H1 (cell line): ENCODE measurements around the gene RPIA. TPM values are rescaled to one million over a fixed set of nuclear protein-coding genes. Genes with fewer than 3 reads are reported as not detected.

Experiments used
- CTCF ChIA-PET: fragments of 300-600 bp; sonication (Branson Sonifier 250); formaldehyde crosslinking; loops from one replicate; lab custom pipeline; 2021; ENCODE audit not compliant: partially characterized antibody; lab: Charles Lee
- POLR2A ChIA-PET: fragments of 300-600 bp; sonication (Branson Sonifier 250); formaldehyde crosslinking; loops from one replicate; lab custom pipeline; 2021; ENCODE audit warnings: inconsistent platforms; ENCODE audit not compliant: partially characterized antibody; lab: Charles Lee
- DNase-seq, 2 experiments: peaks; one replicate each; pipeline versions ENCODE4 v3.0.0 to v3.0.0-alpha.2; 2010 to 2022; ENCODE audit warnings: low spot score in 2 of 2, low read depth in 1 of 2, mixed read lengths in 1 of 2
- FAIRE-seq: peaks from 2 replicates; lab custom pipeline; 2011; peaks lifted over from hg19 to GRCh38; lab: Jason Lieb, UNC
- H2AFZ ChIP-seq: 2 replicates; pipeline ENCODE4 v1.8.1; 2012; ENCODE audit warnings: low read length, inconsistent platforms
- H2AK5ac ChIP-seq: 2 replicates; pipeline ENCODE4 v1.6.1; 2013; ENCODE audit warnings: low read depth, low read length
- H2BK120ac ChIP-seq: replicated peaks from 2 replicates; pipeline ENCODE3; 2013; ENCODE audit warnings: low read depth, low read length, inconsistent platforms
- H2BK12ac ChIP-seq: 2 replicates; pipeline ENCODE4 v1.6.1; 2013; ENCODE audit warnings: low read depth, low read length
- H2BK15ac ChIP-seq: 2 replicates; pipeline ENCODE4 v1.6.1; 2013; ENCODE audit warnings: low read length
- H2BK20ac ChIP-seq: 2 replicates; pipeline ENCODE4 v1.6.1; 2013; ENCODE audit warnings: low read length
- H2BK5ac ChIP-seq: 2 replicates; pipeline ENCODE4 v1.6.1; 2013; ENCODE audit warnings: low read depth, low read length
- H3K14ac ChIP-seq: 2 replicates; pipeline ENCODE4 v1.6.1; 2013; ENCODE audit warnings: inconsistent platforms; ENCODE audit not compliant: insufficient read length
- H3K18ac ChIP-seq: 2 replicates; pipeline ENCODE4 v1.6.1; 2013; ENCODE audit warnings: low read length; ENCODE audit errors: extremely low read depth
- H3K23ac ChIP-seq: 2 replicates; pipeline ENCODE4 v1.6.1; 2013; ENCODE audit warnings: inconsistent platforms; ENCODE audit not compliant: insufficient read length
- H3K23me2 ChIP-seq: 2 replicates; pipeline ENCODE4 v1.6.1; 2013; ENCODE audit warnings: low read depth, low read length
- H3K27ac ChIP-seq: 2 replicates; pipeline ENCODE4 v1.6.1; 2011; ENCODE audit warnings: low read depth, low read length, inconsistent platforms
- H3K27me3 ChIP-seq, 4 experiments: replicated peaks in 1 of 4; 1 replicate in 1 of 4; 2 replicates in 3 of 4; pipeline versions ENCODE4 v1.6.1 to v1.8.1; 2011 to 2013; ENCODE audit warnings: low read length in 3 of 4, mild to moderate bottlenecking in 3 of 4, inconsistent platforms in 2 of 4, mixed read lengths in 2 of 4, moderate library complexity in 1 of 4; ENCODE audit not compliant: control insufficient read depth in 3 of 4, insufficient read depth in 3 of 4; ENCODE audit errors: extremely low read depth in 1 of 4
- H3K36me3 ChIP-seq, 4 experiments: 2 replicates each; pipeline versions ENCODE4 v1.6.1 to v1.8.1; 2011 to 2013; ENCODE audit warnings: mild to moderate bottlenecking in 4 of 4, low read length in 3 of 4, moderate library complexity in 2 of 4, control low read depth in 1 of 4, inconsistent platforms in 1 of 4; ENCODE audit not compliant: insufficient read depth in 4 of 4, control insufficient read depth in 2 of 4
- H3K4ac ChIP-seq: replicated peaks from 2 replicates; pipeline ENCODE3; 2013; ENCODE audit warnings: low read length, low read depth, mixed read lengths, inconsistent platforms; ENCODE audit not compliant: insufficient read length
- H3K4me1 ChIP-seq, 4 experiments: replicated peaks in 1 of 4; 1 replicate in 1 of 4; 2 replicates in 3 of 4; pipeline versions ENCODE4 v1.6.1 to v1.8.1; 2011 to 2013; ENCODE audit warnings: low read length in 3 of 4, inconsistent platforms in 2 of 4, mixed read lengths in 1 of 4; ENCODE audit not compliant: insufficient read depth in 4 of 4, control insufficient read depth in 3 of 4
- H3K4me2 ChIP-seq, 2 experiments: 2 replicates each; pipeline versions ENCODE4 v1.6.1 to v1.8.1; 2011 to 2013; ENCODE audit warnings: low read depth in 2 of 2, low read length in 2 of 2, control low read depth in 1 of 2, inconsistent platforms in 1 of 2, mild to moderate bottlenecking in 1 of 2; ENCODE audit not compliant: insufficient read depth in 1 of 2
- H3K4me3 ChIP-seq, 4 experiments: fragments of 200-600, 300-600 bp in 1 of 4; sonication (generic), shearing (Covaris generic), sonication (Bioruptor Twin) in 1 of 4; 2 replicates each; pipeline versions ENCODE4 v1.5.1 to v1.8.1; 2011 to 2016; ENCODE audit warnings: low read length in 4 of 4, low read depth in 3 of 4, control low read depth in 2 of 4, inconsistent platforms in 2 of 4, mild to moderate bottlenecking in 2 of 4, mixed read lengths in 1 of 4, moderate library complexity in 1 of 4; ENCODE audit not compliant: insufficient read depth in 2 of 4; ENCODE audit errors: extremely low read depth in 1 of 4
- H3K56ac ChIP-seq: replicated peaks from 2 replicates; pipeline ENCODE3; 2013; ENCODE audit warnings: low read depth, mild to moderate bottlenecking, mixed read lengths, low read length, inconsistent platforms; ENCODE audit not compliant: insufficient read length
- H3K79me1 ChIP-seq: 2 replicates; pipeline ENCODE4 v1.6.1; 2013; ENCODE audit warnings: low read depth, low read length, control low read depth
- H3K79me2 ChIP-seq, 2 experiments: 2 replicates each; pipeline versions ENCODE4 v1.6.1 to v1.8.1; 2012 to 2013; ENCODE audit warnings: low read length in 2 of 2, mild to moderate bottlenecking in 2 of 2, inconsistent platforms in 1 of 2; ENCODE audit not compliant: insufficient read depth in 2 of 2, control insufficient read depth in 1 of 2
- H3K9ac ChIP-seq, 4 experiments: replicated peaks in 1 of 4; 1 replicate in 1 of 4; 2 replicates in 3 of 4; pipeline versions ENCODE4 v1.6.1 to v1.8.1; 2011 to 2013; ENCODE audit warnings: low read depth in 3 of 4, low read length in 3 of 4, control low read depth in 2 of 4, mild to moderate bottlenecking in 2 of 4, moderate library complexity in 2 of 4, inconsistent platforms in 1 of 4; ENCODE audit errors: extremely low read depth in 1 of 4
- H3K9me3 ChIP-seq, 2 experiments: 2 replicates each; pipeline versions ENCODE4 v1.6.1 to v1.8.1; 2012 to 2013; ENCODE audit warnings: mild to moderate bottlenecking in 2 of 2, moderate library complexity in 2 of 2, control low read depth in 1 of 2, inconsistent platforms in 1 of 2, low read depth in 1 of 2, low read length in 1 of 2, mixed read lengths in 1 of 2; ENCODE audit not compliant: insufficient read depth in 2 of 2
- H4K20me1 ChIP-seq, 2 experiments: replicated peaks in 1 of 2; 2 replicates each; pipeline versions ENCODE3 to v1.8.1; 2011 to 2013; ENCODE audit warnings: inconsistent platforms in 2 of 2, low read length in 2 of 2, mild to moderate bottlenecking in 1 of 2; ENCODE audit not compliant: insufficient read depth in 2 of 2, control insufficient read depth in 1 of 2
- H4K5ac ChIP-seq: 2 replicates; pipeline ENCODE4 v1.6.1; 2013; ENCODE audit warnings: low read length, low read depth, mixed read lengths, inconsistent platforms; ENCODE audit not compliant: insufficient read length
- H4K8ac ChIP-seq: 2 replicates; pipeline ENCODE4 v1.8.0; 2013; ENCODE audit warnings: mild to moderate bottlenecking, moderate library complexity, low read length, inconsistent platforms; ENCODE audit not compliant: insufficient read depth; ENCODE audit errors: extremely low read depth
- H4K91ac ChIP-seq: replicated peaks from 2 replicates; pipeline ENCODE3; 2013; ENCODE audit warnings: low read length, mixed read lengths, inconsistent platforms; ENCODE audit not compliant: insufficient read length
- BACH1 ChIP-seq: IDR thresholded peaks from 2 replicates; pipeline ENCODE4 v1.6.1; 2012; ENCODE audit warnings: low read length, improper control_type of control experiment
- BCL11A ChIP-seq, 2 experiments: IDR thresholded peaks; one replicate each; pipeline ENCODE4 v1.6.1; 2011; ENCODE audit warnings: low read depth in 2 of 2, low read length in 2 of 2, mild to moderate bottlenecking in 2 of 2
- BRCA1 ChIP-seq: IDR thresholded peaks from 2 replicates; pipeline ENCODE4 v1.6.1; 2012; ENCODE audit warnings: low read depth, low read length, improper control_type of control experiment
- HDAC2 ChIP-seq, 2 experiments: fragments of 300-600 bp in 1 of 2; sonication (generic) in 1 of 2; IDR thresholded peaks; 2 replicates each; pipeline ENCODE4 v1.6.1; 2011 to 2012; ENCODE audit warnings: low read depth in 2 of 2, low read length in 2 of 2, mild to moderate bottlenecking in 2 of 2, moderate library complexity in 2 of 2, borderline replicate concordance in 1 of 2, inconsistent platforms in 1 of 2
- RAD21 ChIP-seq, 2 experiments: IDR thresholded peaks in 1 of 2; conservative IDR thresholded peaks in 1 of 2; 2 replicates each; pipeline ENCODE4 v1.6.1; 2011; ENCODE audit warnings: low read depth in 2 of 2, low read length in 2 of 2, improper control_type of control experiment in 1 of 2, inconsistent platforms in 1 of 2, mild to moderate bottlenecking in 1 of 2, moderate library complexity in 1 of 2
- SAP30 ChIP-seq: fragments of 300-600 bp; sonication (generic); IDR thresholded peaks from 2 replicates; pipeline ENCODE4 v1.7.1; 2012; ENCODE audit warnings: low read length, moderate library complexity, mild to moderate bottlenecking, inconsistent platforms; ENCODE audit not compliant: insufficient read depth, insufficient replicate concordance
- TEAD4 ChIP-seq: IDR thresholded peaks from 2 replicates; pipeline ENCODE4 v1.6.1; 2012; ENCODE audit warnings: low read depth, low read length, inconsistent platforms, mixed read lengths
- WGBS, 2 experiments: shearing (Covaris generic) in 1 of 2; methylation state at CpG; one replicate each; pipeline versions ENCODE4 v1.1.6 to v1.1.7; 2013 to 2015; ENCODE audit warnings: low lambda C conversion rate in 2 of 2, mixed read lengths in 2 of 2, inconsistent platforms in 1 of 2, low coverage in 1 of 2, missing lambda C conversion rate in 1 of 2; ENCODE audit not compliant: insufficient replicate concordance in 2 of 2, insufficient coverage in 1 of 2, insufficient read length in 1 of 2; ENCODE audit errors: extremely low coverage in 1 of 2, missing lambda C conversion rate in 1 of 2; 5-methylcytosine and 5-hydroxymethylcytosine counted together
- polyA plus RNA-seq, 7 experiments: library from polyadenylated mRNA; depleted of rRNA in 3 of 7; stranded (reverse) in 5 of 7; unstranded in 2 of 7; fragments of >200 nt in 5 of 7; fragments of 200-250 nt in 2 of 7; gene quantifications; 1 replicate in 5 of 7; 2 replicates in 1 of 7; 4 replicates in 1 of 7; pipeline versions ENCODE4 v1.2.1 to v1.2.3, GENCODE V29; 2011 to 2013; ENCODE audit warnings: missing spikeins in 2 of 7, mixed read lengths in 2 of 7
- total RNA-seq: library from RNA; stranded (reverse); fragmentation: NEBNext Ultra II Directional; extraction: Animal tissue kit (Norgen Biotek cat#: 25700); gene quantifications from 2 replicates; pipeline ENCODE4 v1.2.1, GENCODE V29; 2021
- TF ChIP-seq, protein P1 (sequence below): IDR thresholded peaks from 2 replicates; pipeline ENCODE4 v1.6.1; 2012; ENCODE audit warnings: inconsistent platforms
- TF ChIP-seq, protein P2 (sequence below): IDR thresholded peaks from 2 replicates; pipeline ENCODE4 v1.6.1; 2012; ENCODE audit warnings: low read length, inconsistent platforms
- TF ChIP-seq, protein P3 (sequence below): IDR thresholded peaks from 2 replicates; pipeline ENCODE4 v1.6.1; 2011; ENCODE audit warnings: low read depth, mild to moderate bottlenecking, low read length; ENCODE audit not compliant: insufficient read depth

The RPIA gene
- total and polyA plus RNA-seq, 2 of the 8 experiments (the other 6 are each of a cell fraction or from before 2014, with no cell fraction given): 13.1 to 24.0 TPM

DNA sequence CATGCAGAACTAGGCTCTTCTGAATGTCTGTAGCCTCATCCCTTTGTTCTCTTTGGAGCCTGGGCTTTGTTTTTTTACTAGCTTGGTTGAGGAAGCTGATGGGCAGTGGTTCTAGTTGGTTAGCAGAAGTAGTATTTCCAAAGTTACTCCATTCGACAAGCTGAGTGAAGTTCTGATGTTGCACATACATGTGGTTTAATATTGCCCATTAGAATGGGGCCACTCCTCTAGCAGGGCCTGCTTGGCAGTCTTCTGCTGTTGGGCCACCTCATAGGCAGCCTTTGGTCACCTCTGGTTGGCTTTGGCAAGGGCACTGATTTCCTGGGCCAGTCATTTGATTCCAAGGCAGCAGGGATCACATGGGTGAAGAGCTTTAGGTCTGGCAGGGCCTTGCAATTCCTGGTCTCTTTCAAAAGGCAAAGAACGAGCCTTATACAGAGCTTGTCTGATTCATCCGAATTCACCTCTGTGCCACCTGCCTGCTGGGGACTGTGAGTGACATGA, 2.5 kb downstream of the RPIA start:
- no peak overlapping the region for H2AFZ ChIP-seq
- H3K27ac ChIP-seq: no peak overlapping the region
- H3K18ac ChIP-seq: no peak overlapping the region
- H3K23ac ChIP-seq: no peak overlapping the region
- H3K4me1 ChIP-seq: peaks cover 0 to 15% (median 11%) of the 10 kb centered on the region in 4 experiments; a peak in 4 of 7 replicates
- H2BK12ac ChIP-seq: no peak overlapping the region
- H3K4me2 ChIP-seq: no peak overlapping the region
- peaks cover 3 to 4% of the 10 kb centered on the region in 2 experiments for H4K20me1 ChIP-seq
- no peak for FAIRE-seq
- H3K23me2 ChIP-seq: peaks cover 5% of the 10 kb centered on the region
- no peak overlapping the region for H2BK120ac ChIP-seq
- no peak overlapping the region for H3K56ac ChIP-seq
- H4K8ac ChIP-seq: no peak overlapping the region
- no peak overlapping the region for H2BK20ac ChIP-seq
- H3K79me1 ChIP-seq: peaks cover 21% of the 10 kb centered on the region
- H3K4ac ChIP-seq: no peak overlapping the region
- peaks cover 3 to 8% of the 10 kb centered on the region in 2 experiments; a peak in 3 of 4 replicates for H3K9me3 ChIP-seq
- H3K36me3 ChIP-seq: no peaks in the 10 kb centered on the region
- WGBS, 2 experiments: 92% methylated on average over 3 of the region's 3 CpGs; no CpG with 5 or more reads in 1 of the 2 experiments
- H4K5ac ChIP-seq: no peak overlapping the region
- no peak overlapping the region for H3K4me3 ChIP-seq
- H2AK5ac ChIP-seq: no peak overlapping the region
- no peak overlapping the region for H4K91ac ChIP-seq
- H2BK15ac ChIP-seq: no peak overlapping the region
- DNase-seq: no peak
- peaks cover 23 to 68% of the 10 kb centered on the region in 2 experiments for H3K79me2 ChIP-seq
- POLR2A ChIA-PET: no interaction called here
- H2BK5ac ChIP-seq: no peak overlapping the region
- CTCF ChIA-PET: interaction anchor here (1.0 to 5.7 kb wide), 3 partner anchors 8 to 21 kb away, joined by 3 to 44 read pairs (median 3); no protein-coding TSS in a partner anchor
- no peak overlapping the region for H3K9ac ChIP-seq
- no peaks in the 10 kb centered on the region for H3K27me3 ChIP-seq
- no peak overlapping the region for H3K14ac ChIP-seq
- no peak for TF ChIP-seq BRCA1
- TF ChIP-seq SAP30: no peak
- TF ChIP-seq TEAD4: no peak
- no peak for TF ChIP-seq BCL11A (IDR thresholded peaks at IDR 0.05; ENCODE audit: low read depth in 2 of 2, low read length in 2 of 2)
- TF ChIP-seq RAD21 (IDR thresholded peaks at IDR 0.05 in 1 of 2, conservative IDR thresholded peaks at IDR 0.05 in 1 of 2; ENCODE audit: low read depth in 2 of 2, low read length in 2 of 2): no peak
- no peak for TF ChIP-seq HDAC2 (IDR thresholded peaks at IDR 0.05; ENCODE audit: borderline replicate concordance in 1 of 2, low read depth in 2 of 2, low read length in 2 of 2)
- TF ChIP-seq, protein P1, sequence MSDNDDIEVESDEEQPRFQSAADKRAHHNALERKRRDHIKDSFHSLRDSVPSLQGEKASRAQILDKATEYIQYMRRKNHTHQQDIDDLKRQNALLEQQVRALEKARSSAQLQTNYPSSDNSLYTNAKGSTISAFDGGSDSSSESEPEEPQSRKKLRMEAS: no peak
- TF ChIP-seq, protein P2, sequence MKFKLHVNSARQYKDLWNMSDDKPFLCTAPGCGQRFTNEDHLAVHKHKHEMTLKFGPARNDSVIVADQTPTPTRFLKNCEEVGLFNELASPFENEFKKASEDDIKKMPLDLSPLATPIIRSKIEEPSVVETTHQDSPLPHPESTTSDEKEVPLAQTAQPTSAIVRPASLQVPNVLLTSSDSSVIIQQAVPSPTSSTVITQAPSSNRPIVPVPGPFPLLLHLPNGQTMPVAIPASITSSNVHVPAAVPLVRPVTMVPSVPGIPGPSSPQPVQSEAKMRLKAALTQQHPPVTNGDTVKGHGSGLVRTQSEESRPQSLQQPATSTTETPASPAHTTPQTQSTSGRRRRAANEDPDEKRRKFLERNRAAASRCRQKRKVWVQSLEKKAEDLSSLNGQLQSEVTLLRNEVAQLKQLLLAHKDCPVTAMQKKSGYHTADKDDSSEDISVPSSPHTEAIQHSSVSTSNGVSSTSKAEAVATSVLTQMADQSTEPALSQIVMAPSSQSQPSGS: no peak
- no peak for TF ChIP-seq BACH1
- TF ChIP-seq, protein P3, sequence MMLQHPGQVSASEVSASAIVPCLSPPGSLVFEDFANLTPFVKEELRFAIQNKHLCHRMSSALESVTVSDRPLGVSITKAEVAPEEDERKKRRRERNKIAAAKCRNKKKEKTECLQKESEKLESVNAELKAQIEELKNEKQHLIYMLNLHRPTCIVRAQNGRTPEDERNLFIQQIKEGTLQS: no peak
